HS-27A (cell line): ENCODE measurements around the gene NUP214.
"Not testable (repeated sequence)": the region's sequence is repeated elsewhere in the genome, so short reads cannot be mapped to it uniquely, and the experiment has no call there.

Experiments used
- DNase-seq: peaks from one replicate; pipeline ENCODE4 v3.0.0-alpha.2; 2012; ENCODE audit warnings: low read depth, missing footprints

NUP214 gene

GRCh38 chr9:131160416-131161112 lies 35.2 kb downstream of the NUP214 start:
- DNase-seq: no peak

- DNase-seq: no peak
Measured at GRCh38 chr9:131161585-131161984, 36.2 kb downstream of the NUP214 start.

- no peak for DNase-seq
Measured at GRCh38 chr9:131162886-131163285, 37.5 kb downstream of the NUP214 start.

- DNase-seq: no peak
Measured at GRCh38 chr9:131165523-131165922, 40.1 kb downstream of the NUP214 start.

- DNase-seq: no peak
Measured at GRCh38 chr9:131167146-131167692, 41.8 kb downstream of the NUP214 start.

GRCh38 chr9:131167936-131168335 lies 42.5 kb downstream of the NUP214 start:
- no peak for DNase-seq

- DNase-seq: no peak
Measured at GRCh38 chr9:131169563-131170240, 44.3 kb downstream of the NUP214 start.

- DNase-seq: no peak
Measured at GRCh38 chr9:131173995-131174394, 48.6 kb downstream of the NUP214 start.

- no peak for DNase-seq
Measured at GRCh38 chr9:131174681-131175239, 49.4 kb downstream of the NUP214 start.

- DNase-seq: no peak
Measured at GRCh38 chr9:131177898-131178297, 52.5 kb downstream of the NUP214 start.

- DNase-seq: peak; percentile 23
Measured at GRCh38 chr9:131178382-131178781, 53.0 kb downstream of the NUP214 start.

GRCh38 chr9:131178926-131179325 lies 53.5 kb downstream of the NUP214 start:
- DNase-seq: no peak

GRCh38 chr9:131179561-131180219 lies 54.3 kb downstream of the NUP214 start:
- peak; percentile 70 for DNase-seq

GRCh38 chr9:131180454-131180853 lies 55.1 kb downstream of the NUP214 start:
- peak; percentile 85 for DNase-seq

- DNase-seq: no peak
Measured at GRCh38 chr9:131181091-131181681, 55.8 kb downstream of the NUP214 start.

- no peak for DNase-seq
Measured at GRCh38 chr9:131185924-131186323, 60.5 kb downstream of the NUP214 start.

- DNase-seq: no peak
Measured at GRCh38 chr9:131186622-131187021, 61.2 kb downstream of the NUP214 start.

- DNase-seq: no peak
Measured at GRCh38 chr9:131187957-131188356, 62.6 kb downstream of the NUP214 start.

- no peak for DNase-seq
Measured at GRCh38 chr9:131188976-131189375, 63.6 kb downstream of the NUP214 start.

- DNase-seq: no peak
Measured at GRCh38 chr9:131190191-131190590, 64.8 kb downstream of the NUP214 start.

- DNase-seq: not testable (repeated sequence)
Measured at GRCh38 chr9:131191032-131191431, 65.6 kb downstream of the NUP214 start.

- DNase-seq: no peak
Measured at GRCh38 chr9:131191857-131192256, 66.5 kb downstream of the NUP214 start.
